Astrocyte of the spinal cord (primary cell): ENCODE results near the gene SULT2A1.

Experiments
- DNase-seq: peaks from one replicate; pipeline ENCODE4 v3.0.0; 2011; ENCODE audit warnings: low read depth, low spot score
- H3K4me3 ChIP-seq: 2 replicates; pipeline ENCODE4 v1.5.1; 2011; ENCODE audit warnings: low read depth, mild to moderate bottlenecking, low read length, moderate library complexity
- in situ Hi-C: cut with HindIII; loops from 2 replicates; pipeline ENCODE4 v1.10.0; 2017; ENCODE audit warnings: low sequenced_read_pairs
- TF ChIP-seq, protein P1 (sequence below): IDR thresholded peaks from 2 replicates; pipeline ENCODE4 v1.5.1; 2012; ENCODE audit warnings: low read depth, mild to moderate bottlenecking, low read length, inconsistent platforms

SULT2A1 gene

DNA sequence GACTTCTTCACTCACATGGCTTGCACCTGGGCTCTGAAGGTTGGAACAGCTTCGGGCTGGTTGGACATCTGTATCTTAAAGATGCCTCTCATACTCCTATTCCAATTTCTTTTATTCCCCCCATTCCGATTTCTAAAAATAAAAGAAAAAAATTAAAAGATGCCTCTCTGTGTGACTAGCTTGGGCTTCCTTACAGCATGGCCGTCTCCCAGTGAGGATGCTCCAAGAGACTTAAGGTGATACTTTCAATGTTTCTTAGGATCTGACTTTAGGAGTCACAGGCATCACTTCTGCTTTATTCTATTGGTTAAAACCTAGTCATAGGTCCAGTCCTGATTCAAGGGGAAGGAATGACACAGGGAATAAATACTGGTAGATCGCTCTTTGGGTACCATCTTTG, 9.9 kb upstream of the SULT2A1 start:
- no peak for DNase-seq
- TF ChIP-seq, protein P1, sequence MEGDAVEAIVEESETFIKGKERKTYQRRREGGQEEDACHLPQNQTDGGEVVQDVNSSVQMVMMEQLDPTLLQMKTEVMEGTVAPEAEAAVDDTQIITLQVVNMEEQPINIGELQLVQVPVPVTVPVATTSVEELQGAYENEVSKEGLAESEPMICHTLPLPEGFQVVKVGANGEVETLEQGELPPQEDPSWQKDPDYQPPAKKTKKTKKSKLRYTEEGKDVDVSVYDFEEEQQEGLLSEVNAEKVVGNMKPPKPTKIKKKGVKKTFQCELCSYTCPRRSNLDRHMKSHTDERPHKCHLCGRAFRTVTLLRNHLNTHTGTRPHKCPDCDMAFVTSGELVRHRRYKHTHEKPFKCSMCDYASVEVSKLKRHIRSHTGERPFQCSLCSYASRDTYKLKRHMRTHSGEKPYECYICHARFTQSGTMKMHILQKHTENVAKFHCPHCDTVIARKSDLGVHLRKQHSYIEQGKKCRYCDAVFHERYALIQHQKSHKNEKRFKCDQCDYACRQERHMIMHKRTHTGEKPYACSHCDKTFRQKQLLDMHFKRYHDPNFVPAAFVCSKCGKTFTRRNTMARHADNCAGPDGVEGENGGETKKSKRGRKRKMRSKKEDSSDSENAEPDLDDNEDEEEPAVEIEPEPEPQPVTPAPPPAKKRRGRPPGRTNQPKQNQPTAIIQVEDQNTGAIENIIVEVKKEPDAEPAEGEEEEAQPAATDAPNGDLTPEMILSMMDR, result no peak
- in situ Hi-C loops, result no loop called here
- no peak overlapping the region for H3K4me3 ChIP-seq

DNA sequence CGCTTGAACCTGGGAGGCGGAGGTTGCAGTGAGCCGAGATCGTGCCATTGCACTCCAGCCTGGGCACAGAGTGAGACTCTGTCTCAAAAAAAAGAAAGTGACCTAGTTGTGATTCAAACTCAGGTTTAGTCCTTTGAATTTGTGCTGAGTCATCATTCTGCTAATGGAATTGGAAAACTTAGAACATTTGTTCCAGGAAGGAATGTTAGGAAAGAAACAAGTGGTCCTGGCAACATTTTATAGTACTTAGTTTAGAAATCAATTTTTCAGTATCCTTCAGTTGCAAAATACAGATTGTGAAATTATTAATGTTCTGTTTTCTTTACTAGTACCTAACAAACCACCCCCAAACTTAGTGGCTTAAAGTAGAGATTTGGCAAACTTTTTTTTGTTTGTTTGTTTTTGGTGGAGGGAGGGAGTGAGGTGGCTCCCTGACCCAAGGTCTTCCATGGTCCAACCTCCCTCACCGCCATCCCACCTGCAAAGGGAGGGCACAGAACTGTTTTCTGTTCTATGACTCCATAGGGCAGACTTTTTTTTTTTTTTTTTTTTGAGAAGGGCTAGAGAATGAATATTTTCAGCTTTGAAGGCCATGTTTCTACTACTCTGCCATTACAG, 9.2 kb upstream of the SULT2A1 start:
- TF ChIP-seq, protein P1, result no peak
- in situ Hi-C loops, result no loop called here
- no peak overlapping the region for H3K4me3 ChIP-seq
- DNase-seq, result no peak

DNA sequence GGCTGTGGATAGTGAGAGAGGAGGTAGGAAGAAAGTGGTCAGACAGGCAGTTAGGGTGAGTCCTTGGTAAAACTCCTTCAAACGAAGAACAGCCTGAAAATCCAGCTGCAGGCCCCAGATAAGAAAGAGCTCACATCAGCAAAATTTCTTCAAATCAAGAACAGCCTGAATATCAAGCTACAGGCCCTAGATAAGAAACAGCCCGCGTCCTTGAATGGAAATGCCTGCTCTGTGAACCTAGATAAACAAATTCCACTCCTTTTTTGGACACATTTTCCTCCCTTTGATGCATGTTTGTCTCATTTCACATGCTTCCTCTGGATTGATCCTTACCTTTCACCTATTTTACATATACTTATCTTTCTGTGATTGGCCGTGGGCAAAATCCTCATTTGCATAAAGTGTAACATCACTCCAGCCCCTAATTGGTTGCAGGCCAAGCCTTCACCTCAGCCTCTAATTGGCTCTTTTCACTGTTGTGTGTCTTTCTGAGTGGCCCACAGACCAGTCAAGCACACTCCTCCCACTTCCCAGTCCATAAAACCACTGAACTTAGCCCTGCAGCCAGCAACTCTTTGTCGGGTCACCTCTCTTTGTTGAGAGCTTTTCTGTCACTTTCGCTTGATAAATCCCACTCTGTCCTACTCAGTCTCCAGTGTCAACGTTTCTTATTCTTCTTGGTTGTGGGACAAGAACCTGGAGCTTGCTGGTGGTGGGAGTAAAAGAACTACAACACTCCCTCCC, 6.0 kb upstream of the SULT2A1 start:
- in situ Hi-C loops, result no loop called here
- no peak for DNase-seq
- no peak overlapping the region for H3K4me3 ChIP-seq
- TF ChIP-seq, protein P1, result no peak

DNA sequence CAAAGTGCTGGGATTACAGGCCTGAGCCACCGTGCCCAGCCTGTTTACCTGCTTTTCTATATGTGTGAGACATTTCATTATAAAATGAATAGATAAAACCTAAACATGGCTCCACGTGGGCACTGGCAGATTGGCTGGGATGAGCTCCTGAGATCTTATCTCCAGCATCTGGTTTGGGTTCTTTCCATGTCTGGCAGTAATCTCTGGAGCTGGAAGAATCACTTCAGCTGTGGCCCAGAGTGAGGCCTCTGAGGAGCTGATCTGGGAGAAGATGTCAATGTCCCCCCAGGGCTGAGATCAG, 5.5 kb upstream of the SULT2A1 start:
- in situ Hi-C loops, result no loop called here
- no peak for DNase-seq
- TF ChIP-seq, protein P1, result no peak

DNA sequence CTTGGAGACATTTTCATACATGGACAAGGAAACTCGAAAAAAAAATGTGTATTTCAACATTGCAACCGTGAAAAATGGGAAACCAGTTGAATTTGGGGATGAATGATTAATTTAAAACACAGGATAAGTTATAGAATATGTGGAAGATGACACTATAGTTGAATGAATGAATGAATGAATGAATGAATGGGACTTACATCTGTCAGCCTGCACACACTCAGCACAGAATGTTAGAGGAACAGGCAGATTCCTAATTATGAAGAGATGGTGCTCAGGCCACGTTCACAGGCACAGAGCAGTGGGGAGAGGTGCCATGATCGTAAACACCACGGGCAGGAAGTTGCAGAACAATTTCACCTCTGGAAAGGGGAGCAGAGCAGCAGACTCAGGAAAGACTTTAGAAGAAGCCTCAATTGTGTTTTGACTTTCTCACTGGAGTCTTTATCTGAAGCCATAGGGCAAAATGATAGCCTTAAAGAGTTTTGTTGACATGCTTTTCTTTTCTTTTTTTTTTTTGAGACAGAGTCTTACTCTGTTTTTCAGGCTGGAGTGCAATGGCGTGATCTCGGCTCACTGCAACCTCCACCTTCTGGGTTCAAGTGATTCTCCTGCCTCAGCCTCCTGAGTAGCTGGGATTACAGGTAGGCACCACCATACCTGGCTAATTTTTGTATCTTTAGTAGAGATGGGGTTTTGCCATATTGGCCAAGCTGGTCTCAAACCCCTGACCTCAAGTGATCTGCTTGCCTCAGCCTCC, 4.9 kb upstream of the SULT2A1 start:
- in situ Hi-C loops, result no loop called here
- H3K4me3 ChIP-seq, result no peak overlapping the region
- TF ChIP-seq, protein P1, result no peak
- no peak for DNase-seq

More for the DNA sequence above, 5.5 kb upstream of the SULT2A1 start:
- H3K4me3 ChIP-seq, result no peak overlapping the region

DNA sequence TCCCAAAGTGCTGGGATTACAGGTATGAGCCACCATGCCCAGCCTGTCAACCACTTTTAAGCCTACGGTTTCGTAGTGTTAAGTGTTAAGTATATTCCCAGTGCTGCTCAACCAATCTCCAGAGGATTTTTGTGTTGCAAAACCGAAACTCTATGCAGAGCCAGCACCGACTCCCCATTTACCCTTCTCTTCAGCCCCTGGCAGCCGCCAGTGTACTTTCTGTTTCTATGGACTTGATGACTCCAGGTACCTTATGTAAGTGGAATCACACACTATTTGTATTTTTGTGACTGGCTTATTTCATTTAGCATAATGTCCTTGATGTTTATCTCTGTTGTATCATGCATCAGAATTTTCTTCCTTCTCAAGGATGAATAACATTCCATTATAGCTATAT, 1.1 kb downstream of the SULT2A1 start:
- in situ Hi-C loops, result no loop called here
- H3K4me3 ChIP-seq, result no peak overlapping the region
- DNase-seq, result no peak
- TF ChIP-seq, protein P1, result no peak
